KMS-11 (cell line): Measurements from ENCODE around the gene RFTN1.

ENCODE experiments used
- H2AFZ ChIP-seq: fragments of 200-600 bp; sonication (generic); 2 replicates; pipeline ENCODE4 v1.6.1; 2016; ENCODE audit warnings: antibody characterized with exemption, mixed run types, low read depth
- H3K27ac ChIP-seq: fragments of 200-600 bp; sonication (generic); 2 replicates; pipeline ENCODE4 v1.6.1; 2016; ENCODE audit warnings: mild to moderate bottlenecking, mixed run types
- H3K27me3 ChIP-seq: fragments of 200-600 bp; sonication (generic); 2 replicates; pipeline ENCODE4 v1.6.1; 2017; ENCODE audit warnings: mild to moderate bottlenecking, low read depth, mixed run types, moderate library complexity; ENCODE audit not compliant: insufficient read depth
- H3K36me3 ChIP-seq: fragments of 200-600 bp; sonication (generic); 2 replicates; pipeline ENCODE4 v1.6.1; 2017; ENCODE audit warnings: mild to moderate bottlenecking, mixed run types; ENCODE audit not compliant: insufficient read depth
- H3K4me1 ChIP-seq: fragments of 200-600 bp; sonication (generic); 2 replicates; pipeline ENCODE4 v1.6.1; 2016; ENCODE audit warnings: mild to moderate bottlenecking, low read depth, mixed run types; ENCODE audit not compliant: poor library complexity, severe bottlenecking
- H3K4me2 ChIP-seq: fragments of 200-600 bp; sonication (generic); 2 replicates; pipeline ENCODE4 v1.7.0; 2016; ENCODE audit warnings: mild to moderate bottlenecking, mixed run types
- H3K4me3 ChIP-seq: fragments of 200-600 bp; sonication (generic); IDR thresholded peaks from 2 replicates; pipeline ENCODE4 v1.6.1; 2017; ENCODE audit warnings: low read depth, low read length, mixed read lengths; ENCODE audit not compliant: insufficient read depth
- H3K79me2 ChIP-seq: fragments of 200-600 bp; sonication (generic); 2 replicates; pipeline ENCODE4 v1.6.1; 2016; ENCODE audit warnings: low read depth, mixed run types; ENCODE audit not compliant: insufficient read depth
- H3K9ac ChIP-seq: fragments of 200-600 bp; sonication (generic); 2 replicates; pipeline ENCODE4 v1.6.1; 2016; ENCODE audit warnings: mild to moderate bottlenecking, mixed run types
- H4K20me1 ChIP-seq: fragments of 200-600 bp; sonication (generic); 2 replicates; pipeline ENCODE4 v1.6.1; 2016; ENCODE audit warnings: mild to moderate bottlenecking, mixed run types; ENCODE audit not compliant: insufficient read depth
- TF ChIP-seq, protein P1 (sequence below): fragments of 200-600 bp; sonication (generic); conservative IDR thresholded peaks from 2 replicates; pipeline ENCODE4 v1.6.1; 2017; ENCODE audit warnings: low read depth, mild to moderate bottlenecking, antibody characterized with exemption, low read length, moderate library complexity, mixed read lengths

RFTN1 gene

DNA sequence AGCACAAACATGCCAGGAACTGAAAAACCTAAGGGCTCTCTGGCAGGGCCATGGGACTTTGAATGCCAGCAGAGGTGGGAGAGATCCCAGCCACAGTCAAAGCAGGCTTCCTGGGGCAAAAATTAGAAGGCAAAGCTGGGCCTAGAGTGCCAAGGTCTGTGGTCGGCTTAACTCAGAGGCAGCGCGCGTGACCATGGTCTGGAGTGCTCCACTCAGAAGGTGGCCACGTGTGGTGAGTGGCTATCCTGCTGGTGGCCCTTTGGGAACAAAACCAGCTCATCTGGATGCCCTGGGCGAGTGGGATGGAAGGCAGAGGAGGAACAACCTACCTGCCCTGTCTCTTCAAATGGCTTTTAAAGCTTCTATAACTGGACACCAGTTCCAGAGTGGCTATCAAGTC is 185.4 kb downstream of the RFTN1 start:
- no peak overlapping the region for H2AFZ ChIP-seq
- no peak overlapping the region for H3K4me2 ChIP-seq
- H4K20me1 ChIP-seq, result no peaks in the 10 kb centered on the region
- no peaks in the 10 kb centered on the region for H3K79me2 ChIP-seq
- no peaks in the 10 kb centered on the region for H3K27me3 ChIP-seq
- H3K4me1 ChIP-seq, result no peaks in the 10 kb centered on the region
- H3K9ac ChIP-seq, result no peak overlapping the region
- H3K36me3 ChIP-seq, result no peaks in the 10 kb centered on the region
- H3K27ac ChIP-seq, result no peak overlapping the region
- TF ChIP-seq, protein P1, sequence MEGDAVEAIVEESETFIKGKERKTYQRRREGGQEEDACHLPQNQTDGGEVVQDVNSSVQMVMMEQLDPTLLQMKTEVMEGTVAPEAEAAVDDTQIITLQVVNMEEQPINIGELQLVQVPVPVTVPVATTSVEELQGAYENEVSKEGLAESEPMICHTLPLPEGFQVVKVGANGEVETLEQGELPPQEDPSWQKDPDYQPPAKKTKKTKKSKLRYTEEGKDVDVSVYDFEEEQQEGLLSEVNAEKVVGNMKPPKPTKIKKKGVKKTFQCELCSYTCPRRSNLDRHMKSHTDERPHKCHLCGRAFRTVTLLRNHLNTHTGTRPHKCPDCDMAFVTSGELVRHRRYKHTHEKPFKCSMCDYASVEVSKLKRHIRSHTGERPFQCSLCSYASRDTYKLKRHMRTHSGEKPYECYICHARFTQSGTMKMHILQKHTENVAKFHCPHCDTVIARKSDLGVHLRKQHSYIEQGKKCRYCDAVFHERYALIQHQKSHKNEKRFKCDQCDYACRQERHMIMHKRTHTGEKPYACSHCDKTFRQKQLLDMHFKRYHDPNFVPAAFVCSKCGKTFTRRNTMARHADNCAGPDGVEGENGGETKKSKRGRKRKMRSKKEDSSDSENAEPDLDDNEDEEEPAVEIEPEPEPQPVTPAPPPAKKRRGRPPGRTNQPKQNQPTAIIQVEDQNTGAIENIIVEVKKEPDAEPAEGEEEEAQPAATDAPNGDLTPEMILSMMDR, result no peak
- H3K4me3 ChIP-seq, result no peak overlapping the region

DNA sequence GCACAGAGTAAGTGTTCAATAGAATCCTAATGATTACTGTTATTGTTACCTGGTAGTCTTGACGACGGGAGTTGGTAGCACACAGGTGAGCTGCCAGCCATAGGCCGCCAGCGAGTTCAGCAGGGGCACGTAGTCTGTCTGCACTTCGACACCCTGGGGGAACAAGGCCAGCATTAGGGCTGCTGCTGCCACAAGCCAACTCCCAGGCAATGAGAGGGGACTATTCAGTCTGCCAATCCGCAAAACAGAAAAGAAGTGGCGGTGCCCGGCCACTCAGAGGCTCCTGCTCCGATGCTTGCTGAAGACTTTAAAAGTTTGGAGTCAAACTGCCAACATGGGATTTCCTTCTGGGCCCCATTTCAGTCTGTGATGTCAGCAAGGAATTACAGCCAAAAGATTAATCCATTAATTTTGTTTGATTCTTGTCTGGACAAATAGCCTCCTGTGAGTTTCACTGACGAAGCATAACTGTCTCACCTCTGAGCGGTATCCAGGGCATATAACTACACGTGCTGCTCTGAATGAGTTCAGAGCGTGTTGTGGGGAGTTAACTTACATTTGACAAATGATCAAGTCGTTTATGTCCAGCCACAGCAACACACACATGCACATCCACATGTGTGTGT is 186.7 kb downstream of the RFTN1 start:
- TF ChIP-seq, protein P1, result no peak
- Histone ChIP-seq H3K4me3 (no peak overlapping the region), H4K20me1 (no peaks in the 10 kb centered on the region), H3K4me2 (no peak overlapping the region), H3K27ac (no peak overlapping the region), H3K9ac (no peak overlapping the region), H3K27me3 (no peaks in the 10 kb centered on the region), H3K36me3 (no peaks in the 10 kb centered on the region), H3K79me2 (no peaks in the 10 kb centered on the region), H2AFZ (no peak overlapping the region), H3K4me1 (no peaks in the 10 kb centered on the region)

DNA sequence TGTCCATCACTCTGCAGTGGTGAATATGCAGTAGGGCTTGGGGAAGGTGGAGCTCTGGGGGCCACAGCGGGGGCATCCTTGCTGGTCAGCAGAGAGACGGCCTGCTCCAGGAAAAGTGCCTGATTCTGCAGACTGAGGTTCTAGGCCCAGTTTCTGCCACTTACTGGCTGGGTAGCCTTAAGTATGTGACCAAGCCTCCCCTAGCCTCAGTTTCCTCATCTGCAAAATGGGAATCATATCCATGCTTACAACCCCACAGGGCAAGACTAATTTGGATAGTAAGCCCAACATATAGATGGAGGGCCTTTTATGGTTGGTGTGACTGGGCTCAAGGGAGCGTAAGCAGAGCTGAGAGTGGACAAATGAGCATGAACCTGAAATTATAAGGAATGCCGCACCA is 187.6 kb downstream of the RFTN1 start:
- Histone ChIP-seq H3K4me3 (no peak overlapping the region), H2AFZ (no peak overlapping the region), H3K4me2 (no peak overlapping the region), H3K9ac (no peak overlapping the region), H3K79me2 (no peaks in the 10 kb centered on the region), H3K27me3 (no peaks in the 10 kb centered on the region), H3K4me1 (no peaks in the 10 kb centered on the region), H3K36me3 (no peaks in the 10 kb centered on the region), H4K20me1 (no peaks in the 10 kb centered on the region), H3K27ac (no peak overlapping the region)
- TF ChIP-seq, protein P1, result no peak

DNA sequence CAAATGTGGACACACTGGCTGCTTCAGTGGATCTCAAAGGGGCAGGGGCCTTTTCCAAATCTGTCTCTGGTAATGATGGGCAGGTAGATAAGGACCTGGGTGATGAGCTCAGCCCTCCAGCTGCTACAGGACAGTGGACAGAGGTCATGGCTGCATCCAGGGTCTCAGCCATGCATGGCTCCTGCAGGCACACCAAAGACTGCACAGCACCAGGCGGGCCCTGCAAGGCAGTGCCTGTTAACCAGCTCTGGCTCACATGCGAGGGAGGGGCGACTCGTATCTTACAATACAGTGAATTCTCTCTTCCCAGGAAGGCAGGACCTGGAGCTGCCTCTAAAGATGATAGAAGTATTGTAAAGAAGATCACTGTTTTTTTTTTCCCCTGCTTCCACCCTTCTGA is 189.8 kb downstream of the RFTN1 start:
- no peak overlapping the region for H3K9ac ChIP-seq

More for the DNA sequence above, 189.8 kb downstream of the RFTN1 start:
- Histone ChIP-seq H3K79me2 (no peaks in the 10 kb centered on the region), H3K36me3 (no peaks in the 10 kb centered on the region), H3K4me3 (no peak overlapping the region), H3K4me1 (no peaks in the 10 kb centered on the region), H4K20me1 (no peaks in the 10 kb centered on the region), H3K27me3 (no peaks in the 10 kb centered on the region), H2AFZ (no peak overlapping the region), H3K27ac (no peak overlapping the region), H3K4me2 (no peak overlapping the region)
- TF ChIP-seq, protein P1, result no peak
